ENCODE results near the gene ASMTL.
"Not testable (repeated sequence)": the region's sequence is repeated elsewhere in the genome, so short reads cannot be mapped to it uniquely, and the experiment has no call there.

Gene ASMTL

DNA sequence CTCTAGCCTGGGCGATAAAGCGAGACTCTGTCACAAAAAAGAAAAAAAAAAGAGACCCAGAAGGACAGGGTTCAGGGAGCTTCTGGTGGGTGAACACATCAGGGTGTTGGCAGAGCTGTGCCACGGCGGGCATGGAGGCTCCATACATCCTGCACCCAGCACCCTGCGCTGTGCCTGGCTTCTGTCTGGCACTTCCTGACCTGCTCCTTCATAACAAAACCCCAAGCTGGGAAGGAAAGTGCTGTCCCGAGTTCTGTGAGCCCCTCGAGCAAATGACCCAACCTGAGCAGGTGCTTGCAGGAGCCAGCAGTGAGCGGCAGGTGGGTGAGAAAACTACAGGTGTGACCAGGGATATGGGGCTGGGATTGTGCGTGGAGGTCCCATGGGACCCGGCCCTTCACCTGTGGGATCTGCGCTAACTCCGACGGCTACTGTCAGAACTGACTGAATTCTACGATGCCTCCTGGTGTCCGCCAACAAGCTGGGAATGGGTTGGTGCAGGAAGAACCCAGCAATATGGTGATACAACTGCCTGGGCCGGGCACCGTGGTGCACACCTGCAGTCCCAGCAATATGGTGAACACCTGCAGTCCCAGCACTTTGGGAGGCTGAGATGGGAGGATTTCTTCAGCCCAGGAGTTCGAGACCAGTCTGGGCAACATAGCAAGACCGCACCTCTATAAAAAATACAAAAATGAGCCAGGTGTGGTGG lies 18.9 kb downstream of the ASMTL start:
- no peak for DNase-seq (ENCODE audit: low read depth, low spot score)
- TF ChIP-seq FOXP2 (optimal IDR thresholded peaks at IDR 0.05; ENCODE audit: control extremely low read depth, extremely low read length, insufficient read depth) (no peak), EZH2 (IDR thresholded peaks at IDR 0.05) (no peak), POLR2AphosphoS5 (IDR thresholded peaks at IDR 0.05; ENCODE audit: borderline replicate concordance, low read depth, low read length) (no peak)
- Histone ChIP-seq H3K27ac (no peak overlapping the region), H3K9me3 (ENCODE audit: low read depth, low read length) (no peaks in the 10 kb centered on the region), H3K36me3 (ENCODE audit: insufficient read depth, low read length) (peaks cover 5% of the 10 kb centered on the region; the same call in 1 of the 2 replicates), H3K9ac (ENCODE audit: insufficient read length) (no peak overlapping the region), H3K4me3 (no peak overlapping the region)

DNA sequence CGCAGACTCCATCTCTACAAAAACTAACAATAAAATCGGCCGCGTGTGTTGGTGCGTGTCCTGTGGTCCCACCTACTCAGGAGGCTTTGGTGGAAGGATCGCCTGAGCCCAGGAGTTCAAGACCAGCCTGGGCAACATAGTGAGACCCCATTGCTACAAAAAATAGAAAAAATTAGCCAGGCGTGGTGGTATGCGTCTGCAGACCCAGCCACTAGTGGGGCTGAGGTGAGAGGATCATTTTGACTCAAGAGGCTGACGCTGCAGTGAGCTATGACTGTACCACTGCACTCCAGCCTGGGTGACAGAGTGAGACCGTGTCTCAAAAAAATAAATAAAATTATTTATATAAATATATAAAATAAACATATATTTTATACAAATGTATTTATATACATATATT lies 22.3 kb downstream of the ASMTL start:
- no peak overlapping the region for H3K27ac ChIP-seq
- H3K36me3 ChIP-seq (ENCODE audit: insufficient read depth, low read length) = peaks cover 4% of the 10 kb centered on the region
- DNase-seq (ENCODE audit: low read depth, low spot score) = no peak
- no peak overlapping the region for H3K4me3 ChIP-seq
- H3K9ac ChIP-seq (ENCODE audit: insufficient read length) = no peak overlapping the region
- TF ChIP-seq EZH2 (IDR thresholded peaks at IDR 0.05) = no peak
- no peak for TF ChIP-seq POLR2AphosphoS5 (IDR thresholded peaks at IDR 0.05; ENCODE audit: borderline replicate concordance, low read depth, low read length)
- TF ChIP-seq FOXP2 (optimal IDR thresholded peaks at IDR 0.05; ENCODE audit: control extremely low read depth, extremely low read length, insufficient read depth) = no peak
- H3K9me3 ChIP-seq (ENCODE audit: low read depth, low read length) = no peaks in the 10 kb centered on the region; the same call in 1 of the 2 replicates

DNA sequence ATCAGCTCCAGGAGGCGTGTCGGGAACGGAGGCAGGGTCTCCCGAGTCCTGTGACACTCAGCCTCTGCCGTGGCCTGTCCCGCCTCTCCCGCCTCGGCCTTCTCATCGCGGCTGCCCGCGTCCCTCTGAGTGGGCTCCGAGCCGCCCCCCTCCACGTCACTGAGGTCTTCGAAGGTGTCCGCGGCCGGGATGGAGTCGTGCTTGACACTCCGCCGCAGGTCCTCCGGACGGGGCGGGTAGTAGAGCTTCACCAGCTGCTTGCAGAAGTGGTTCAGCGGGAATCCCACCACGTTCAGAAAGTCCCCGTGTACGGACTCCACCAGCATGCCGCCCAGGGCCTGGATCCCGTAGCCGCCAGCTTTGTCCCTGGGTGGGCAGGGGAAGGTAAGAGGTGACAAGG lies 25.0 kb downstream of the ASMTL start:
- TF ChIP-seq POLR2AphosphoS5 (IDR thresholded peaks at IDR 0.05; ENCODE audit: borderline replicate concordance, low read depth, low read length) = no peak
- TF ChIP-seq EZH2 (IDR thresholded peaks at IDR 0.05) = no peak
- no peak for TF ChIP-seq FOXP2 (optimal IDR thresholded peaks at IDR 0.05; ENCODE audit: control extremely low read depth, extremely low read length, insufficient read depth)
- Histone ChIP-seq H3K9me3 (ENCODE audit: low read depth, low read length) (no peaks in the 10 kb centered on the region; the same call in 1 of the 2 replicates), H3K9ac (ENCODE audit: insufficient read length) (no peak overlapping the region), H3K36me3 (ENCODE audit: insufficient read depth, low read length) (peaks cover 8% of the 10 kb centered on the region), H3K27ac (no peak overlapping the region), H3K4me3 (no peak overlapping the region)
- no peak for DNase-seq (ENCODE audit: low read depth, low spot score)

DNA sequence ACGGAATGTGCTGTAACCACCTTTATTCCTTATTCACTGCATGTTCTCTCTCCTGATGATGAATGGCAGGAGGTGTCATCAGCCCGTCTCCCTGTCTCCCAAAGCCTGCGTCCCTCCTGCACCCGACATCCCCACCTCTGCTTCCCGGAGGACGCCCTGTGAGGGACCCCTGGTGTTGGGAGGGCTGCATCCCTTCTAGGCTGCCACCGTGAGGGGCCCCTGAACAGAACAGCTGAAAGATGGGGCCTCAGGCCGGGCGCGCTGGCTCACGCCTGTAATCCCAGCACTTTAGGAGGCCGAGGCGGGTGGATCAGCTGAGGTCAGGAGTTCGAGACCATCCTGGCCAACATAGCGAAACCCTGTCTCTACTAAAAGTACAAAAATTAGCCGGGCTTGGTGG lies 26.4 kb downstream of the ASMTL start:
- H3K36me3 ChIP-seq (ENCODE audit: insufficient read depth, low read length) = peaks cover 19% of the 10 kb centered on the region
- not testable (repeated sequence) for H3K9me3 ChIP-seq (ENCODE audit: low read depth, low read length); H3K4me3 ChIP-seq; H3K9ac ChIP-seq (ENCODE audit: insufficient read length); H3K27ac ChIP-seq; DNase-seq (ENCODE audit: low read depth, low spot score)

DNA sequence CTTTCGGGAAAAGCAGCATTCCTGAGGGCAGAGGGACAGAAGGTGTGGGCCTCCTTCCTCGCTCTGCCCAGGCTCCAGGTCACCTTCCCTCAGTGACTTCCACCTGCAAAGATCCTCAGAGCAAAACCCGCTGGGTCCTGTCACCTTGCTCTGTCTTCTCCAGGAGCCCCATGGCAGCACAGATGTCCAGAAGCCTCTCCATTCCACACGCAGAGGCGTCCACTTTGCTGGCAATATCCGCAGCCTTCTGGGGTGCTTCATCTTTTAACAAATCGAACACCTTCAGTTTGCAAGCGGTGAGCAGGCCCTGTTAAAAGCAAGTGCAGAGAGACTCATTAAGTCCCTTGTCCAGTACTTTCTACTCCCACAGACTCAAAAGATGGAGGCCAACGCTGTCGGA lies 27.3 kb downstream of the ASMTL start:
- TF ChIP-seq EZH2 (IDR thresholded peaks at IDR 0.05) (no peak), POLR2AphosphoS5 (IDR thresholded peaks at IDR 0.05; ENCODE audit: borderline replicate concordance, low read depth, low read length) (no peak), FOXP2 (optimal IDR thresholded peaks at IDR 0.05; ENCODE audit: control extremely low read depth, extremely low read length, insufficient read depth) (no peak)
- H3K9me3 ChIP-seq (ENCODE audit: low read depth, low read length) = peaks cover 4% of the 10 kb centered on the region
- peaks cover 21% of the 10 kb centered on the region for H3K36me3 ChIP-seq (ENCODE audit: insufficient read depth, low read length)
- no peak for DNase-seq (ENCODE audit: low read depth, low spot score)
- no peak overlapping the region for H3K9ac ChIP-seq (ENCODE audit: insufficient read length)
- no peak overlapping the region for H3K4me3 ChIP-seq
- no peak overlapping the region for H3K27ac ChIP-seq

DNA sequence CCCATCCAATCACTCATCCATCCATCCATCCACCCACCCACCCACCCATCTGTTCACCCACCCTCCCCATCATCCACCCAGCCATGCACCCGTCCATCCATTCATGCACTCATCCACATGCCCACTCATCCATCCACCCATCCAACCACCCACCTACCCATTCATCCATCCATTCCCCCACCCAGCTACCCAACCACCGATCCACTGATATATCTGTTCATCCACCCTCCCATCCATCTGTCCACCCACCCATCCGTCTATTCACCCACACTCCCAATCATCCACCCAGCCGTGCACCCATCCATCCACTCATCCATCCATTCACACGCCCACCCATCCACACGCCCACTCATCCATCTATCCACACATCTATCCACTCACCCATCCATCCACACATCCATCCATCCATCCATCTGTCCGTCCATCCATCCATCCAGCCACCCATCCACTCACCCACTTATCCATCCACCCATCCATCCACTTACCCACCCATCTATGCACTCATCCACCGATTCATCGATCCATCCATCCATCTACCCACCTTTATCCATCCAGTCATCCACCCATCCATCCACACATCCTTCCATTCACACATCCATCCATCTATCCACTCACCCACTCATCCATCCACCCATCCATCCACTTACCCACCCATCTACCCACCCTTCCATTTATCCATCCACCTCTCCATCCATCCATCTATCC lies 28.4 kb downstream of the ASMTL start:
- H3K27ac ChIP-seq = no peak overlapping the region
- peaks cover 21% of the 10 kb centered on the region for H3K36me3 ChIP-seq (ENCODE audit: insufficient read depth, low read length)
- no peak overlapping the region for H3K4me3 ChIP-seq
- no peak overlapping the region for H3K9ac ChIP-seq (ENCODE audit: insufficient read length)
- peaks cover 4% of the 10 kb centered on the region for H3K9me3 ChIP-seq (ENCODE audit: low read depth, low read length)
- DNase-seq (ENCODE audit: low read depth, low spot score) = no peak
- TF ChIP-seq FOXP2 (optimal IDR thresholded peaks at IDR 0.05; ENCODE audit: control extremely low read depth, extremely low read length, insufficient read depth) (no peak), EZH2 (IDR thresholded peaks at IDR 0.05) (no peak), POLR2AphosphoS5 (IDR thresholded peaks at IDR 0.05; ENCODE audit: borderline replicate concordance, low read depth, low read length) (no peak)

DNA sequence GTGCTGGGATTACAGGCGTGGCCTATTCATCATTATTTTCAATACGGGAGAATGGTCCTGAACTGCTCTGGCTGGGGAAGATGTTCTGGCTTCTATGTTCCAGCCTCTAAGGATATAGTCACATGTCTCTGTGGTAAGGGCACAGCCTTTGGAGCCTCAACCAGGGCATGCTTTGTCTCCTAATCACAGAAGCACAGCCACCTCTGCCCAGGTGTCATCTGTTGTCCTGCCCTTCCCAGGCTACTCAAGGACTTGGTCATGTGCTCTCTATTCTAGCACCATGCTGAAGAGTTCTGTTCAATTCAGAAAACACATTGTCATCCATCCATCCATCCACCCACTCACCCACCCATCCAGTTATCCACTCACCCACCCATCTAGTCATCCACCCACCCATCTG lies 29.5 kb downstream of the ASMTL start:
- peaks cover 26% of the 10 kb centered on the region for H3K36me3 ChIP-seq (ENCODE audit: insufficient read depth, low read length)
- TF ChIP-seq EZH2 (IDR thresholded peaks at IDR 0.05) = no peak
- no peak for TF ChIP-seq FOXP2 (optimal IDR thresholded peaks at IDR 0.05; ENCODE audit: control extremely low read depth, extremely low read length, insufficient read depth)
- TF ChIP-seq POLR2AphosphoS5 (IDR thresholded peaks at IDR 0.05; ENCODE audit: borderline replicate concordance, low read depth, low read length) = no peak
- no peak overlapping the region for H3K9ac ChIP-seq (ENCODE audit: insufficient read length)
- H3K9me3 ChIP-seq (ENCODE audit: low read depth, low read length) = peaks cover 4% of the 10 kb centered on the region
- no peak overlapping the region for H3K4me3 ChIP-seq
- no peak for DNase-seq (ENCODE audit: low read depth, low spot score)
- H3K27ac ChIP-seq = no peak overlapping the region

DNA sequence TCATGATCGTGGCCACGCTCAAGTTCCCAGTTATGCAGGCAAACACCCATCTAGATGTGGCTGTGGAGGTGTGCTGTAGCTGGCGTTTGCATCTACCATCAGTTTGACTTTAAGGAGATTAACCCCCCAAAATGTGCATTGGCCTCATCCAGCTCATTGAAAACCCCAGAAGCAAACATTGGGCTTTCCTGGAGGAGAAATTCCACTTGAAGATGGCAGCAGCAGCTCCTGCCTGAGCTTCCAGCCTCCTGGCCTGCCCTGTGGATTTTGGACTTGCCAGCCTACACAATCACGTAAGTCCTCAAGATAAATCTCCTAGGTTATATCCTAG lies 30.6 kb downstream of the ASMTL start:
- Histone ChIP-seq H3K4me3 (no peak overlapping the region), H3K36me3 (ENCODE audit: insufficient read depth, low read length) (peaks cover 32% of the 10 kb centered on the region), H3K27ac (no peak overlapping the region), H3K9me3 (ENCODE audit: low read depth, low read length) (peaks cover 4% of the 10 kb centered on the region), H3K9ac (ENCODE audit: insufficient read length) (no peak overlapping the region)
- no peak for DNase-seq (ENCODE audit: low read depth, low spot score)
- no peak for TF ChIP-seq POLR2AphosphoS5 (IDR thresholded peaks at IDR 0.05; ENCODE audit: borderline replicate concordance, low read depth, low read length)
- no peak for TF ChIP-seq FOXP2 (optimal IDR thresholded peaks at IDR 0.05; ENCODE audit: control extremely low read depth, extremely low read length, insufficient read depth)
- TF ChIP-seq EZH2 (IDR thresholded peaks at IDR 0.05) = no peak

Data from SK-N-MC (cell line).